ENCODE data around the gene PMIS2.

PMIS2 gene

DNA sequence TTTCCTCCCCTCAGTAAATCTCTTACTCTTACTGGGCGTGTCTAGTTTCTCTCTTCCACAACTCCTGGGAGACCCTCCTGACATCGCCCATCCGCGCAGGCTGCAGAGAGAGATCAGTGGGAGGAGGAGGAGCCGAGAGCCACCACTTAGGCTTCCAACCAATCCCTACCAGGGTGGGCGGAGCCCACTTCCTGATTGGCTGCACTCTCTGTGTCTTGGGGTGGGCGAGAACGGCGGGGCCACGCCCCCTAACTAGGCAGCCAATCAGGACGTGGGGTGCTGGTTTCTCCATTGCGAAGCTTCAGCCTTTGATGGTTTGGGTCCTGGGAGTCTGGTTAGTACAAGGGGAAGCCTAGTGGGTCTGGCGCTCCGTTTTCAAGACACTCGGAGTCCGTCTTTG is at the start of gene PMIS2:
Gene PMIS2 (plus strand): TSS at position 326 of the 400 bp plus-strand sequence. CDS start 87 bp downstream, outside the sequence.
- Histone ChIP-seq H3K36me3 (ENCODE audit: insufficient read depth, low read length) (no peaks in the 10 kb centered on the region), H3K4me3 (no peak within 1 kb of the TSS), H3K27ac (no peak within 1 kb of the TSS), H3K9ac (ENCODE audit: insufficient read length) (no peak within 1 kb of the TSS), H3K9me3 (ENCODE audit: low read depth, low read length) (no peaks in the 10 kb centered on the region)
- no peak for DNase-seq (ENCODE audit: low read depth, low spot score)
- TF ChIP-seq FOXP2 (optimal IDR thresholded peaks at IDR 0.05; ENCODE audit: control extremely low read depth, extremely low read length, insufficient read depth): no peak
- no peak for TF ChIP-seq EZH2 (IDR thresholded peaks at IDR 0.05)
- no peak for TF ChIP-seq POLR2AphosphoS5 (IDR thresholded peaks at IDR 0.05; ENCODE audit: borderline replicate concordance, low read depth, low read length)

DNA sequence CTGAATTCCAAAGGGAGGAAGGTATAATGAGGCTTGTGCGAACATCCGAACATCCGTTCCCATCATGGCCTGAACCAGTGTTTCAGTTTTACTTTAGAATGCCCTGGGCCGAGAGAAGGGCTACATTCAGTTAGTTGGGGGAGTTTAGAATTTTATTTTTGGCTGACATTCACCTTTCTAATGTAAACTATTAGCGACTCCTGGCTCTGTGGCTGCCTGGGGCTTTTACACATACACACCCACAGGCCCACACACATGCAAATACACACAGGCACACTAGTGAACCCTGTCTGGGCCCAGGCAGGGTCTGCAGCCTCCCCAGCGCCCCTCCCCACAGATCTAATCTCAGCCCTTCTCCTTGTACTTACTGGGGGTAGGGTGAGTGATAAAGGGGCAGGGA is 46.7 kb upstream of the PMIS2 start:
- TF ChIP-seq FOXP2 (optimal IDR thresholded peaks at IDR 0.05; ENCODE audit: control extremely low read depth, extremely low read length, insufficient read depth): no peak
- no peak for TF ChIP-seq EZH2 (IDR thresholded peaks at IDR 0.05)
- TF ChIP-seq POLR2AphosphoS5 (IDR thresholded peaks at IDR 0.05; ENCODE audit: borderline replicate concordance, low read depth, low read length): no peak
- Histone ChIP-seq H3K36me3 (ENCODE audit: insufficient read depth, low read length) (no peaks in the 10 kb centered on the region), H3K27ac (no peak overlapping the region), H3K9ac (ENCODE audit: insufficient read length) (no peak overlapping the region), H3K9me3 (ENCODE audit: low read depth, low read length) (no peaks in the 10 kb centered on the region), H3K4me3 (no peak overlapping the region)
- DNase-seq (ENCODE audit: low read depth, low spot score): no peak

DNA sequence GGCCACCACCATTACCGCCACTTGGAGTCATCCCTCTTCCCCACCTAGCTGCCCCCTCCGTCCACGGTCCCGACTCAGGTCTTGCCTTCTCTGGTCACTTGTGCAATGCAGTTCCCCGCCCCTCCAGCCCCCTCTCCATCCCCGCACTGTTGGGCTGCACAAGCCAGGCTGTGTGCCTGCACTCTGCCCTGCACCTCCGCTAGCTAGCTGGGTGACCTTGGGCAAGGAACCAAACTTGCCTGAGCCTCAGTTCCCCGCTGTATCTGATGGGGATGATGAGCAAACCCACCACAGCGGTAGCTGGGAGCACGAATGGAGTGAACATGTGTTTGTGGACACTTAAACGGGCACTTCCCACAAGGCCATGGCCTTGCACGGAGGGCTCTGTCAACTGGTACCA is 46.1 kb upstream of the PMIS2 start:
- Histone ChIP-seq H3K36me3 (ENCODE audit: insufficient read depth, low read length) (no peaks in the 10 kb centered on the region), H3K9ac (ENCODE audit: insufficient read length) (no peak overlapping the region), H3K27ac (no peak overlapping the region), H3K9me3 (ENCODE audit: low read depth, low read length) (no peaks in the 10 kb centered on the region), H3K4me3 (no peak overlapping the region)
- DNase-seq (ENCODE audit: low read depth, low spot score): no peak
- TF ChIP-seq EZH2 (IDR thresholded peaks at IDR 0.05) (no peak), POLR2AphosphoS5 (IDR thresholded peaks at IDR 0.05; ENCODE audit: borderline replicate concordance, low read depth, low read length) (no peak), FOXP2 (optimal IDR thresholded peaks at IDR 0.05; ENCODE audit: control extremely low read depth, extremely low read length, insufficient read depth) (no peak)

DNA sequence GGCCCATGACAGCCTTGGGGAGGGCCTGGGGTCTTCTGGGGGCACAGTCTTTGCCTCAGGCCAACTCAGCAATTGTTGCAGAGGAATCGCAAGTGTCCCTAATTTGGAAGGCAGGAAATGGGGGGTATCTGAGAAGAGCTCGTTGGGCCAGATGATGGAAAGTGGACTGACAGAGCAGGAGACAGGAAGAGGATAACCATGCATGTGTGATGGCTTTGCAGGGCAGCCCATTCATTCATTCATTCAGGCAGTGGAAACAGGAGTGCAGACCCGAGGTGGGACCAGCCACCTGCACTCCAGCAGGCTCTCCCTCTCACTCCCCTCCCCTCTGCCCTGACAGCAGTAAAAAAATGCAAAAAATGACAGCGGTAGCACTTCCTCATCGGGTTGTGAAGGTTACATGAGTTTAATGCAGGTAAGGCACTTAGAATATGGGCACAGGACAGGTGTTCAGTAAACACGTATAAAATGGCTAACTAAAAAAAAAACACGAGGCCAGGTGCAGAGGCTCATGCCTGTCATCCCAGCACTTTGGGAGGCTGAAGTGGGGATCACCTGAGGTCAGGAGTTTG is 45.5 kb upstream of the PMIS2 start:
- no peak for TF ChIP-seq POLR2AphosphoS5 (IDR thresholded peaks at IDR 0.05; ENCODE audit: borderline replicate concordance, low read depth, low read length)
- no peak for TF ChIP-seq FOXP2 (optimal IDR thresholded peaks at IDR 0.05; ENCODE audit: control extremely low read depth, extremely low read length, insufficient read depth)
- TF ChIP-seq EZH2 (IDR thresholded peaks at IDR 0.05): no peak

DNA sequence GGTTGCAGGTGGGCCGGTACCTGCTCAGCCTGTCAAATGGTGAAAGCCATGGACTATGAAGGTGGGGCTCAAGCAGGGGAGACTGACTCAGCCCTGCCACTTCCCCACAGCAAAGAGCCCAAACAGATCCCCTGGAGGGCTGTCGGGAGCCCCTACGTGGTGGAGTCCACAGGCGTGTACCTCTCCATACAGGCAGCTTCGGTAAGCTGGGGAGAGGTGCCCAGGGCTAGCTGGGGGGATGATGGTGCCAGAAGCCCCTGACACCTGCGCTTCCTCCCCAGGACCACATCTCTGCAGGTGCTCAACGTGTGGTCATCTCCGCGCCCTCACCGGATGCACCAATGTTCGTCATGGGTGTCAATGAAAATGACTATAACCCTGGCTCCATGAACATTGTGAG is 43.8 kb upstream of the PMIS2 start:
- Histone ChIP-seq H3K9ac (ENCODE audit: insufficient read length) (no peak overlapping the region), H3K27ac (no peak overlapping the region), H3K9me3 (ENCODE audit: low read depth, low read length) (no peaks in the 10 kb centered on the region), H3K4me3 (no peak overlapping the region), H3K36me3 (ENCODE audit: insufficient read depth, low read length) (no peaks in the 10 kb centered on the region; the same call in 1 of the 2 replicates)
- TF ChIP-seq EZH2 (IDR thresholded peaks at IDR 0.05) (no peak), POLR2AphosphoS5 (IDR thresholded peaks at IDR 0.05; ENCODE audit: borderline replicate concordance, low read depth, low read length) (no peak), FOXP2 (optimal IDR thresholded peaks at IDR 0.05; ENCODE audit: control extremely low read depth, extremely low read length, insufficient read depth) (no peak)
- no peak for DNase-seq (ENCODE audit: low read depth, low spot score)

More for the DNA sequence above, 45.5 kb upstream of the PMIS2 start:
- no peak overlapping the region for H3K9ac ChIP-seq (ENCODE audit: insufficient read length)
- no peak for DNase-seq (ENCODE audit: low read depth, low spot score)
- H3K36me3 ChIP-seq (ENCODE audit: insufficient read depth, low read length): no peaks in the 10 kb centered on the region
- H3K9me3 ChIP-seq (ENCODE audit: low read depth, low read length): no peaks in the 10 kb centered on the region
- H3K4me3 ChIP-seq: no peak overlapping the region
- H3K27ac ChIP-seq: no peak overlapping the region

DNA sequence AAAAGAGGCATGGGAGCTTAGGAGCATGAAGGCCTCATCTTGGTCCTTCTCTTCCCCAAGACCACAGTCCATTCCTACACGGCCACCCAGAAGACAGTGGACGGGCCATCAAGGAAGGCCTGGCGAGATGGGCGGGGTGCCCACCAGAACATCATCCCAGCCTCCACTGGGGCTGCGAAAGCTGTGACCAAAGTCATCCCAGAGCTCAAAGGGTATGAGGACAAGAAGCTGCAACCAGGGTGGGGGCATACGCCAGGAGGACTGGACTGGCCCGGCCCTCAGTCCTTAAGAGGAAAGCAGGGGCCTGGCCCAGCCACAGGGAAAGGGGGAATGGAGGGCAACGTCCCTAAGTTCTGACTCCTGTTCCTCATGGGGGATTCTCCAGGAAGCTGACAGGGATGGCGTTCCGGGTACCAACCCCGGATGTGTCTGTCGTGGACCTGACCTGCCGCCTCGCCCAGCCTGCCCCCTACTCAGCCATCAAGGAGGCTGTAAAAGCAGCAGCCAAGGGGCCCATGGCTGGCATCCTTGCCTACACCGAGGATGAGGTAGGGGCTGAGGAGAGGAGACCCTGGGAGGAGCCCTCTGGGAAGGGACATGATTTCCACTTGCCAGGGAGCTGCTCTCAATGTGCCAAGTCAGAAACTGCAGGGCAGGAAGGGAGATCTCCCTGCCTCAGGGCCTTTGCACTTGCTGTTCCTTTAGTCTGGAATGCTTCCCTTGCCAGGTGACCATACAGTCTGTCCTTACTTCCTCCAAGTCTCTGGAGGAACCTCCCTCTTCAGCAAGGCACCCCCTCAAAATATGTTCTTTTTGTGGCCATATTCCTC is 42.5 kb upstream of the PMIS2 start:
- TF ChIP-seq POLR2AphosphoS5 (IDR thresholded peaks at IDR 0.05; ENCODE audit: borderline replicate concordance, low read depth, low read length) (no peak), FOXP2 (optimal IDR thresholded peaks at IDR 0.05; ENCODE audit: control extremely low read depth, extremely low read length, insufficient read depth) (no peak), EZH2 (IDR thresholded peaks at IDR 0.05) (no peak)
- no peaks in the 10 kb centered on the region for H3K9me3 ChIP-seq (ENCODE audit: low read depth, low read length)
- H3K4me3 ChIP-seq: no peak overlapping the region
- DNase-seq (ENCODE audit: low read depth, low spot score): no peak
- no peak overlapping the region for H3K9ac ChIP-seq (ENCODE audit: insufficient read length)
- H3K27ac ChIP-seq: no peak overlapping the region
- no peaks in the 10 kb centered on the region; the same call in 1 of the 2 replicates for H3K36me3 ChIP-seq (ENCODE audit: insufficient read depth, low read length)

DNA sequence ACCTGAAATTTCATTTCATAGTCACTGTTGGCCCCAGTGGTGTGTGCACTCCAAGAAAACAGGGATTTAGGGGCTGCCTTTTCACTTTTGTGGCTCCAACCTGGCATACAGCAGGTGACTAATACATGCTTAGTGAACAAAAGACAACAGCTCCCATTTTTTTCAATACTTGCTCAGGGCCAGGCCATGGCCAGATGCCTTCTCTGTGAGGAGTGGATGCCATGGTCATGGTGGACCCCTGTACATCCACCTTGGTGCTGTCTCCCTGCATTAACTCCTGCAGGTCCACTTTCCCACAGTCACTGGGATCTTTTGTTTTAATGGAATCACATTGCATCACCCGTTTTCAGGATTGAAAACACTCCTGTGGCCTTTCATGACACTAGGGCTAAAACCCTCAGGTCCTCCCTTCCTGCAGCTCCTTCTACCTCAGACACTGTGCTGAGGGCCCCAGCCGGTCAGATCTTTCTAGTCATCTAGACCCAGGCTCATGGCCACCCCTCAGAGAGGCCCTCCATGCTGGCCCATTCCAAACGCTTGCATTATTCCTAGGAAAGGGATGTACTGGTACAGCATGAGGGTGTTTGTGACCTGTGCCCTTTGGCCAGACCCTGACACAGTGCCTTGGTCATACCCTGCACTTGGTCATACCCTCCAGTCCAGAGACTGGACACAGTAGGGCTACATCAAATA is 41.7 kb upstream of the PMIS2 start:
- H3K9ac ChIP-seq (ENCODE audit: insufficient read length): peak overlapping the region; percentile 96
- H3K4me3 ChIP-seq: peak overlapping the region; percentile 98
- no peak overlapping the region for H3K27ac ChIP-seq
- no peak for TF ChIP-seq FOXP2 (optimal IDR thresholded peaks at IDR 0.05; ENCODE audit: control extremely low read depth, extremely low read length, insufficient read depth)
- no peaks in the 10 kb centered on the region for H3K9me3 ChIP-seq (ENCODE audit: low read depth, low read length)
- no peak for DNase-seq (ENCODE audit: low read depth, low spot score)
- H3K36me3 ChIP-seq (ENCODE audit: insufficient read depth, low read length): no peaks in the 10 kb centered on the region; the same call in 1 of the 2 replicates
